G401.6 (cell line): Measurements from ENCODE around the gene SEMA5A.

Experiments used
- FAIRE-seq: peaks from 2 replicates; lab custom pipeline; 2012; peaks lifted over from hg19 to GRCh38; lab: Jason Lieb, UNC

Gene SEMA5A

GRCh38 chr5:9473624-9474023 is 72.3 kb downstream of the SEMA5A start:
- no peak for FAIRE-seq

GRCh38 chr5:9470410-9470809 is 75.5 kb downstream of the SEMA5A start:
- no peak for FAIRE-seq

DNA sequence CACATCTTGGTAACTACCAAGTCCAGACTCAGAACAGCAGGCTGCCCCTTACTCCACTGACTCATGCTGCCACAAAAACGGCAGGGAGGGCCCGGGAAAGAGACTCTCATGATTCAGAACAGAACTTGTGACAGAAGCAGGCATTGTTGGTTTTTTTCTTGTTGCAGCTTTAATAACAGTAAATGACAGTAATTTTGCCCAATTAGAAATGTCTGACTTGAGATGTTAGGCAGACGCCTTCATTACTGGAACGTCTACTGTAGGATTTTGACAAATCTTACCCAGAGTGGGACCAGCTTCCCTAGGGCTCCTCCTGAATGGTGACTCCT is 77.9 kb downstream of the SEMA5A start:
- FAIRE-seq: no peak

GRCh38 chr5:9467199-9468059 is 78.4 kb downstream of the SEMA5A start:
- no peak for FAIRE-seq

DNA sequence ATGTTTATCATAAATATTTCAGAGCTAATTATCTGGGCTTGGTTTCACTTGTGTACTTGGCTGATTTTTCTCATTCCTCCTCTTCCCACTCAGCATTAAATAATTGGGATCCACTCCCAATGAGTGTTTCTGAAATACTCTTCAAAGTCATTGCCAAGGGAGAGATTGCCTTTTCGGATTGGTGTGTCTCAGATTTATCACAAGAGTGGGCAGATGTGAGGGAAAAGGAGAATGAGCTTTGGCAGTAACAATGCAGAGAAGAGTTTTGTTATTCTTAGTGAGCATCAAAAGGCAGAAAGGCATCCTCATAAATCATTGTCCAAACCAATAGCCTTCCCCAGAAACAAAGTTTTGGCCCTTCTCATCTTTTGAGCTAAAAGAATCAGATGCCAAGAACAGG is 79.2 kb downstream of the SEMA5A start:
- FAIRE-seq: no peak

- no peak for FAIRE-seq
Observed at GRCh38 chr5:9464478-9464877, 81.4 kb downstream of the SEMA5A start.

DNA sequence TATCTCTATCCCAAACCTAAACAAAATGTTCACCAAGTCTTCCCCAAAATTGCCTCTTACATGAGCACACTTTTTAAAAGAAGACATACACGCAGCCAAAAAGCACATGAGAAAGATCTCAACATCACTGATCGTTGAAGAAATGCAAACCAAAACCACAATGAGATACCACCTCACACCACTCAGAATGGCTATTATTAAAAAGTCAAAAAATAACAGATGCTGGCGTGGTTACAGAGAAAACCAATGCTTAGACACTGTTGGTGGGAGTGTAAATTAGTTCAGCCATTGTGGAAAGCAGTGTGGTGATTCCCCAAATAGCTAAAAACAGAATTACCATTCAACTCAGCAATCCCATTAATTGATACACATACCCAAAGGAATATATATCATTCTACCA is 83.8 kb downstream of the SEMA5A start:
- FAIRE-seq: no peak

DNA sequence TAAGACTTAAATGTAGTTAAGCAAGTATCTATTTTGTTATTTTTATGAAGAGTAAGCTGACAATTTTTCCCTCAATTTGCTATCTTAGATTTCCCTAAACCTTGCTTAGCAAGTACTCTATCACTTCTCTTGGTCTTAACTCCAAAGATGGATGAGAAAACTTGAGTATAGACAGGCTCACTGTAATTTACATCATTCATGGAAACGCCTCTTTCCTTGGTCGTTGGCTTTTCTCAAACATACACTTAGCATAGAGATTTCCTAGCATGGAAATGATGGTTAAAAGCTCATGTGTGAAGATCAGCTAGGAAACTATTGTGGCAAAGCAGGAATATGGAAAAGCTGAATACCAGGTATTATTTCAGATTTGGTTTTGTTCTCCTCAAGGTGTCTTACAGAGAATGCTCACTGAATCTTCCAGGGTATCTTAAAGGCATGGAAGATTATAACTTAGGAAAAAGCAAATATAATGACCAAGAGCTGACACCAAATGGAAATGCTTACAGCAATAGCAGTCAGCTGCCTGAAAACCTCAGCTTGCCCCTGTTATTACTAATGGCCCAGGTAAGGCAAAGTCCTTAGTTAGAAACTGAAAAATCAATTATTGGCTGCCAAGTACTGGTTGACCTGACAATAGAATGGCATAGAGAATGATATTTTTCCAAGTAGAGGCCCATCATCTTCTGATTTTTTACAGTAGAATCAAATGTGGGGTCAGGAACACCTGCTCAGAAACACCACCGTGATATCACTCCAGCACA is 84.8 kb downstream of the SEMA5A start:
- no peak for FAIRE-seq

DNA sequence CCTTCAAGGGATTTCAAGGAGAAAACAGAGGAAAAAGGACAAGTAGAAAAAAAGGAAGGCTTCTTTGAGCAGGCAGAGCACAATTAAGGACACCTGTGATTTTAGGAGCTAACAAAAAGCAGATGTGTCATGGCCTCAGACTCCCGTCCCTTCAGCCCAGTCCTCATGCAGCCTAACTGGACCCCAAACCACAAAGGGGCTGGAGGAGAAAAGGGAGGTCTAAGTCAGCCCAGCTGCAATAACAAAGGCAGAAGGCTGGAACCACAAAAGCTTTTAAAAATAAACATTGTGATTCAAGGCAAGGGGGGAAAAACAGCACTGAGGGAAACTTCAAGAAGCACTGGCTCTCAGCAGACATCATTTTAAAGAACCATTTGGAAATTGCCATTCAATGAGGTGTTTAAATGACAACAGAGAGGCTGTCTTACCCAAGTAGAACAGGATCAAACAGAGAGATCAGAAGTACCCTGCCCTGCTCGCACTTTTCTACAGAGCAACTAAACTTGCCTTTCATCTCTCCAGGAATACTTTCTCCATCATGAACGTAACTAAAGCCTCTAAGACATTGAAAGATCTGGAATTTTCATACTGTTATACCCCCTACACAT is 89.3 kb downstream of the SEMA5A start:
- FAIRE-seq: no peak

GRCh38 chr5:9455826-9456434 is 89.9 kb downstream of the SEMA5A start:
- FAIRE-seq: no peak

DNA sequence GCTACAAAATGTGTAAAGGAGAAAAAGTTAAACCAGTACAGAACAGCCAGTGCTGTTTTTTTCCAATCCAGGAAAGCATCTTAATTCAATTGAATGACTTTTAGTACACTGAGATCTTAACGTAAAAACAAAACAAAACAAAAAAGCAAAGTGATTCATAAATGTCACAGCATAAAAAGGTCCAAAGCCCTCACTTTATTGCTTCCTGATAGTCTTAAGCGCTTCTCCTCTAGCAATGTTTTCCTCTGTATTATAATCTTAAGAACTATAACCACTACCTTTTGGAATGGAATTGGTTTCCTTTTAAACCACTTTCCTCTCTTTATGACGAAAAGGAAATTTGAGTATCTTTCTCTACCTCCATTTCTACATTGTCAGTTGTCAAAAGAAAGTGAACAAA is 91.4 kb downstream of the SEMA5A start:
- FAIRE-seq: no peak

DNA sequence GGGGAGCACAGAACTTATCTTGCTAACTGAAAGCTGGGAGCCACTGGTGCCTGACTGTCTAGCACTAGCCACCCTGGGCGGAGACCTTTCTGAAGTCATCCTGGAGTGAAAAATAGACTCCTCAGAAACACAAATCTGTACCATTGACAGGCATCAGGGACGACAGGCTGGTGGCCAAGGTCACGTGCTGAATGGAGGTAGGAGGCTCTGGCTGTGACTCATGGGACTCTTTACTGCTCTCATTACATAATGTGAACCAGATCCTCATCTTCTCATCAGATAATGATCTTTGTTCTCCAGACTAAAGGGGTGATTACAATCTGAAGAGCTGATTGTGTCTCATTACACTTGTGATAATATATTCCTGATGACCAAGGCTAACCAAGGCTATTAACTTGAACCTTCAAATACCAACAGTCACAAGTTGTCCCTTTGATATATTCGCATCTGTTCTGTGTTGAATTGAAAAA is 91.8 kb downstream of the SEMA5A start:
- no peak for FAIRE-seq

- FAIRE-seq: no peak
Observed at GRCh38 chr5:9453480-9454011, 92.3 kb downstream of the SEMA5A start.

DNA sequence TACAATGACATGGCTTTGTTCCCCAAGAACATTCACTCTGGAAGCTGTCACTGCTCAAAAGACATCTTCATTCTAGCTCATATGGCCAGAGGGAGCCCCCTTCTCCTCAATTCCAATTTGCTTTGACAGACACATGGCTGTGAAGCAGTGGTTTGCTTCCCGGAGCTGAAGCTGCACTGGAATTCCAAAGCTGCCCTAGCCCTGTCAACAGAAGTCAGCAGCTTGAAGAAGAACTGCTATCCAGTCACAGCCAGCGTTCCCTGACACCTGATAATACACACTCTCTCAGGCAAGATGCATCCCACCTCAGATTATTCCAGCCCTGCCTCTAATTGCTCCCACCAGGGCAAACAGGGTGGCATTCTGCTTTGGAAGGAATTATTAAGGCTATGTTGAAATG is 93.7 kb downstream of the SEMA5A start:
- FAIRE-seq: no peak

DNA sequence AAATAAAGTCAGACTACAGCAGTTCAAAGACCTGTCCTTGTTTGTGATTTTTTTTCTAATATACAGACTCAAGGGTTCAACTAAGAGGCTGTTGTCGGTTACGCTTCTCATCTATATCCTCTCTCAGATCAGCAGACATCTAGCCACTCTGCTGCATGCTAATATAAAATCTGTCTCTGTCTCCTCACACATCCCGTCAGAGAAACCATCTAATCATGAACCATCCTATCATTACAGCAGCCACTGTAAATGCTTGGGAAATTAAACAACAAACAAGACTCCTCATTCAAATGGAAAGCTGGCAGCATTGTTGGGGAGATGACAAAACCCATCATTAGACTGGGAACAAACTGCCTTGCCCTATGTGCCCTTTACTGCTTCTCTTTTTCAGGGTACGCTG is 94.8 kb downstream of the SEMA5A start:
- no peak for FAIRE-seq

DNA sequence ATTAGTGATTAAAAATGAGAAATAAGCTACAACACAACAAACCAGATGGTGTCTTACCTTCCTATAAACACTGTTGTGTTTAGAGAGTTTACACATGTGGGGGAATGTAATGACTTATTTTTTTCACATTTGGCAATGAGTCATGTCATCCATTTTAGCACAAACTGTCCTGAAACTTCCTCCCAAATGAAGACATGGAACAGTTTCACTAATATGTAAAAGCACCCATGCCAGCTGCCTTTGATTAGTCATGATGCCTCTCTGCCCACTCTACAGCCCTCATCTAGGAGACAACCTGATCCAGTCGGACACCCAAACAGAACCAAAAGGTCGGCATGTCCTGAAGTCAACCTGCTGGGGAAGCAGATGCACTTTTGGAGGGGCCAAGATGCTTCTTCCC is 98.2 kb downstream of the SEMA5A start:
- no peak for FAIRE-seq

DNA sequence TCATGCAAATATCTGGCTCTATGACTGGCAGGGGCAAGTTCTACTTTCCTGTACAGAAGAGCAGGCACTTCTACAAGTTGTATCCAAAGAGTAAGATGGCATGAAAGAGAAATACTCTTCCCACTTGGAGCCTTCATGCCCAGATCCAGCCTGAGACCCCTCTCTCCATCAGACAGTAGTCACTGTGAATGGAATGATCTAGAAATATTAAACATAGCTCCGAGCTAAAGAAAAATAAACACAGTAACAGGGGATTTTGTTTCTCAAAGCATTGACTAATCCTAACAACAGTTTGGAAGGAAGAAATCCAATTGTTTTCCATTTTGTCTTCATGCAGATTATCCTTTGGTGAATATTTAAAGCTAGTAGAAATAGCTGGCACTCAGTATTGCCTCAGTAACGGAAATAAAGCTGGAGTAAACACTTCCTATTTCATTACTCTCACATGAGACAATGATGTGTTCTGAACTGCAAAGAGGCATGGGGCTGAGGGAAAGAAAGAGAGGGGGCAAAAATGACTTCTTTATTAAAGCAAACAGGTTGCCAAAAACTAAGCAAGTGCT is 100.0 kb downstream of the SEMA5A start:
- no peak for FAIRE-seq

DNA sequence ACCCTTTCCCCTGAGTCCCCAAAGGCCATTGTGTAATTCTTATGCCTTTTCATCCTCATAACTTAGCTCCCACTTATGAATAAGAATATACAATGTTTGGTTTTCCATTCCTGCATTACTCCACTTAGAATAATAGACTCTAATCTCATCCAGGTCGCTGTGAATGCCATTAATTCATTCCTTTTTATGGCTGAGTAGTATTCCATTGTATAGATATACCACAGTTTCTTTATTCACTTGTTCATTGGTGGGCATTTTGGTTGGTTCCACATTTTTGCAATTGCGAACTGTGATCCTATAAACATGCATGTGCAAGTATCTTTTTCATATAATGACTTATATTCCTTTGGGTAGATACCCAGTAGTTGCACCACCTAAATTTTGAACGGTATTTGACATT is 101.5 kb downstream of the SEMA5A start:
- no peak for FAIRE-seq

DNA sequence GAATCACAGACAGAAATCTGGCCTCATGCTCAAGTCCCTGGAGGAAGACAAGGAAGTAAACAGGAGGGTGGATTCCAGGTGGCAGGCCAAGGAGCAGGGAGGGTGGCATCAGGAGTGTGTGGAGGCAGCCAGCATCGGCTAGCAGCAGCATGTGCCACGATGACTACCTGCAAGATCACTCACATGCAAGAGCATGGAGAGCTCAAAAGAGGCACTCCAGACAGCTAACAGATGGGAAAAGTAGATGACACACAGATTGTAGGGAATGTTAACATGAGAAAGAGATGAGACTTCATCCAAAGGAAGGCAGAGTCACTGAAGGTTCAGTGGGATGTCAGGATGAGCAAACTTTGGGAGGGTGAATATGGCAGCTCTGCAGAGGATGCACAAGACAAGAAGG is 104.3 kb downstream of the SEMA5A start:
- no peak for FAIRE-seq

GRCh38 chr5:9440517-9440916 is 105.4 kb downstream of the SEMA5A start:
- FAIRE-seq: no peak

GRCh38 chr5:9439531-9440292 is 106.2 kb downstream of the SEMA5A start:
- FAIRE-seq: no peak
